OCI-LY1 (cell line): ENCODE data around the gene DBN1.

Experiments used
- CTCF ChIP-seq: fragments of 200-600 bp; sonication (generic), shearing (Covaris generic); IDR thresholded peaks from 2 replicates; pipeline ENCODE4 v1.5.1; 2017; ENCODE audit warnings: mild to moderate bottlenecking, antibody characterized with exemption, low read length, moderate library complexity, mixed read lengths
- EZH2 ChIP-seq: fragments of 200-600 bp; sonication (generic), shearing (Covaris generic); IDR thresholded peaks from 2 replicates; pipeline ENCODE4 v1.8.0; 2017; ENCODE audit warnings: borderline replicate concordance, mixed run types, mild to moderate bottlenecking, antibody characterized with exemption, low read length, moderate library complexity, mixed read lengths

- no peak for TF ChIP-seq CTCF
- no peak for TF ChIP-seq EZH2
Observed at GRCh38 chr5:177410575-177410974, 62.9 kb downstream of the DBN1 start.
